HepG2 (cell line): Measurements from ENCODE around the gene PODXL2. TPM values are rescaled to one million over a fixed set of nuclear protein-coding genes. Genes with fewer than 3 reads are reported as not detected.
A peak's percentile ranks its signal among the peaks of the same experiment; 100 is the strongest.

Source experiments
- ETV5 ChIP-seq: IDR thresholded peaks from 2 replicates; pipeline ENCODE4 v1.6.1; 2018; ENCODE audit warnings: missing biosample characterization, missing genetic modification reagents, inconsistent platforms, borderline replicate concordance
- FIP1L1 ChIP-seq: fragments of 200-400 bp; formaldehyde crosslinking; IDR thresholded peaks from 2 replicates; pipeline ENCODE4 v1.6.1; 2018; ENCODE audit warnings: low read depth, mild to moderate bottlenecking, low read length, moderate library complexity, borderline replicate concordance; ENCODE audit not compliant: insufficient read depth
- HMG20A ChIP-seq: IDR thresholded peaks from 2 replicates; pipeline ENCODE4 v1.6.1; 2016; ENCODE audit warnings: borderline replicate concordance
- HOXA3 ChIP-seq: sonication (generic); formaldehyde crosslinking; IDR thresholded peaks from 2 replicates; pipeline ENCODE4 v1.5.0; 2020; ENCODE audit warnings: missing genetic modification reagents
- MED1 ChIP-seq: sonication (generic); formaldehyde crosslinking; IDR thresholded peaks from 2 replicates; pipeline ENCODE4 v1.4.0; 2020; ENCODE audit warnings: missing genetic modification reagents
- MED8 ChIP-seq: sonication (generic); formaldehyde crosslinking; IDR thresholded peaks from 2 replicates; pipeline ENCODE4 v1.8.1; 2023; ENCODE audit warnings: mild to moderate bottlenecking, missing genetic modification reagents; ENCODE audit not compliant: insufficient replicate concordance
- TAF1 ChIP-seq: sonication (generic); formaldehyde crosslinking; IDR thresholded peaks from 2 replicates; pipeline ENCODE4 v1.4.0; 2020; ENCODE audit warnings: missing genetic modification reagents
- TOPORS ChIP-seq: sonication (generic); formaldehyde crosslinking; IDR thresholded peaks from 2 replicates; pipeline ENCODE4 v1.8.0; 2023; ENCODE audit warnings: mild to moderate bottlenecking, missing genetic modification reagents
- U2AF1 ChIP-seq: fragments of 200-400 bp; formaldehyde crosslinking; optimal IDR thresholded peaks from 2 replicates; pipeline ENCODE3; 2017; ENCODE audit warnings: mild to moderate bottlenecking, low read depth, low read length
- ZFP1 ChIP-seq: IDR thresholded peaks from 2 replicates; pipeline ENCODE4 v1.6.1; 2016
- ZFP36 ChIP-seq: fragments of 150-350 bp; IDR thresholded peaks from 2 replicates; pipeline ENCODE4 v1.6.1; 2018; ENCODE audit warnings: borderline replicate concordance, low read length, low read depth; ENCODE audit not compliant: partially characterized antibody
- ZNF180 ChIP-seq: sonication (generic); formaldehyde crosslinking; IDR thresholded peaks from 2 replicates; pipeline ENCODE4 v1.4.0; 2020; ENCODE audit warnings: low read depth, missing genetic modification reagents, borderline replicate concordance
- ZNF234 ChIP-seq: sonication (generic); formaldehyde crosslinking; conservative IDR thresholded peaks from 2 replicates; pipeline ENCODE4 v1.5.1; 2020; ENCODE audit warnings: mild to moderate bottlenecking, missing genetic modification reagents
- ZNF629 ChIP-seq: sonication (generic); formaldehyde crosslinking; conservative IDR thresholded peaks from 2 replicates; pipeline ENCODE4 v1.5.0; 2020; ENCODE audit warnings: missing genetic modification reagents
- ZNF776 ChIP-seq: sonication (generic); formaldehyde crosslinking; IDR thresholded peaks from 2 replicates; pipeline ENCODE4 v1.4.0; 2020; ENCODE audit warnings: mild to moderate bottlenecking, missing genetic modification reagents
- polyA plus RNA-seq, 8 experiments: library from polyadenylated mRNA; depleted of rRNA in 3 of 8; stranded (reverse) in 7 of 8; unstranded in 1 of 8; fragments of >200 nt; fragmentation: Illumina TruSeq in 4 of 8; extraction: Trizol in 4 of 8; gene quantifications; 2 replicates each; pipeline versions ENCODE4 v1.2.1 to v1.2.3, GENCODE V29; 2011 to 2016; ENCODE audit warnings: low read depth in 4 of 8, missing spikeins in 1 of 8, mixed read lengths in 1 of 8; ENCODE audit not compliant: insufficient read depth in 1 of 8
- total RNA-seq, 5 experiments: library from RNA; depleted of rRNA; stranded (reverse); fragments of >200 nt; fragmentation: Illumina TruSeq; extraction: Trizol; gene quantifications; 2 replicates each; pipeline ENCODE4 v1.2.3, GENCODE V29; 2016; ENCODE audit warnings: low read depth in 1 of 5
- TF ChIP-seq, protein P1 (sequence below): sonication (generic); formaldehyde crosslinking; IDR thresholded peaks from 2 replicates; pipeline ENCODE4 v1.4.0; 2020; ENCODE audit warnings: missing genetic modification reagents
- TF ChIP-seq, protein P2 (sequence below): sonication (generic); formaldehyde crosslinking; IDR thresholded peaks from 2 replicates; pipeline ENCODE4 v1.8.1; 2023; ENCODE audit warnings: mild to moderate bottlenecking, inconsistent platforms, moderate library complexity, missing genetic modification reagents, borderline replicate concordance
- TF ChIP-seq, protein P3 (sequence below): sonication (generic); formaldehyde crosslinking; IDR thresholded peaks from 2 replicates; pipeline ENCODE4 v1.4.0; 2020; ENCODE audit warnings: low read depth, mild to moderate bottlenecking, missing genetic modification reagents
- TF ChIP-seq, protein P4 (sequence below): sonication (generic); formaldehyde crosslinking; IDR thresholded peaks from 2 replicates; pipeline ENCODE4 v1.8.0; 2022; ENCODE audit warnings: mild to moderate bottlenecking, missing genetic modification reagents, moderate library complexity
- TF ChIP-seq, protein P5 (sequence below): sonication (generic); formaldehyde crosslinking; IDR thresholded peaks from 2 replicates; pipeline ENCODE4 v1.5.1; 2020; ENCODE audit warnings: missing genetic modification reagents, mild to moderate bottlenecking, borderline replicate concordance

PODXL2 gene
- total and polyA plus RNA-seq, 2 of the 13 experiments (the other 11 are each of a cell fraction or from before 2014, with no cell fraction given): 20.4 to 25.1 TPM

DNA sequence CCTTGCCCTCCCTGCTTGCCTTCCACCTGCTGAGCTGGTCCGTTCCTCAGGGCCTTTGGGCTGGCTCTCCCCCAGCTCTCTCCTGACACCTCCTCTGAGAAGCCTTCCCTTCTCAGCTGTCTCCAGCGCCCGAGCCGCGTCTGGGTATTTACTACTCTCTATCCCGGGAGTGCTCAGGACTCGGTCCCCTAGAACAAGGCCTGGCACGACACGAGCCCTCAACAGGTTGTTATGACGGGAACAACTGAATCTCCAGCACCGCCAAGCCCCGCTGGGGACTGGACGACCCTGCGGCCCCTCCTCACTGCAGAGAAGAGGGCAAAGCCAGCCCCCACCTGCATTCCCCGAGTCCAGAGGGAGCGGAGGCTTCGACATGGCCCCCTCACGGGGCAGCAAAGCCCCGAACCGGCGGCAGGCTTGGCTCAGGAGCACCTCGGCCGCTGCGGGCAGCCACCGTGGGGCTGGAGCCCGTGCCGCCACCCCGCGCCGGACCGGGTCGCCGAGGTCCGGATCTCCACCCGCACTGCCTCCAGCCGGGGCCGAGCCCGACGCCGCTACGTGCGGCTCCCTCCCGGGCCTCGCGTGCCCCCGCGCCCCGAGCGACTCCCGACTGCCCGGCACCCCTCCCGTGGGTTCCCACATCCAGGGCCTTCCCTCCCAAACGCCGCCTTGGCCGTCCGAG, 39.2 kb upstream of the PODXL2 start (continued):
- TF ChIP-seq, protein P1, sequence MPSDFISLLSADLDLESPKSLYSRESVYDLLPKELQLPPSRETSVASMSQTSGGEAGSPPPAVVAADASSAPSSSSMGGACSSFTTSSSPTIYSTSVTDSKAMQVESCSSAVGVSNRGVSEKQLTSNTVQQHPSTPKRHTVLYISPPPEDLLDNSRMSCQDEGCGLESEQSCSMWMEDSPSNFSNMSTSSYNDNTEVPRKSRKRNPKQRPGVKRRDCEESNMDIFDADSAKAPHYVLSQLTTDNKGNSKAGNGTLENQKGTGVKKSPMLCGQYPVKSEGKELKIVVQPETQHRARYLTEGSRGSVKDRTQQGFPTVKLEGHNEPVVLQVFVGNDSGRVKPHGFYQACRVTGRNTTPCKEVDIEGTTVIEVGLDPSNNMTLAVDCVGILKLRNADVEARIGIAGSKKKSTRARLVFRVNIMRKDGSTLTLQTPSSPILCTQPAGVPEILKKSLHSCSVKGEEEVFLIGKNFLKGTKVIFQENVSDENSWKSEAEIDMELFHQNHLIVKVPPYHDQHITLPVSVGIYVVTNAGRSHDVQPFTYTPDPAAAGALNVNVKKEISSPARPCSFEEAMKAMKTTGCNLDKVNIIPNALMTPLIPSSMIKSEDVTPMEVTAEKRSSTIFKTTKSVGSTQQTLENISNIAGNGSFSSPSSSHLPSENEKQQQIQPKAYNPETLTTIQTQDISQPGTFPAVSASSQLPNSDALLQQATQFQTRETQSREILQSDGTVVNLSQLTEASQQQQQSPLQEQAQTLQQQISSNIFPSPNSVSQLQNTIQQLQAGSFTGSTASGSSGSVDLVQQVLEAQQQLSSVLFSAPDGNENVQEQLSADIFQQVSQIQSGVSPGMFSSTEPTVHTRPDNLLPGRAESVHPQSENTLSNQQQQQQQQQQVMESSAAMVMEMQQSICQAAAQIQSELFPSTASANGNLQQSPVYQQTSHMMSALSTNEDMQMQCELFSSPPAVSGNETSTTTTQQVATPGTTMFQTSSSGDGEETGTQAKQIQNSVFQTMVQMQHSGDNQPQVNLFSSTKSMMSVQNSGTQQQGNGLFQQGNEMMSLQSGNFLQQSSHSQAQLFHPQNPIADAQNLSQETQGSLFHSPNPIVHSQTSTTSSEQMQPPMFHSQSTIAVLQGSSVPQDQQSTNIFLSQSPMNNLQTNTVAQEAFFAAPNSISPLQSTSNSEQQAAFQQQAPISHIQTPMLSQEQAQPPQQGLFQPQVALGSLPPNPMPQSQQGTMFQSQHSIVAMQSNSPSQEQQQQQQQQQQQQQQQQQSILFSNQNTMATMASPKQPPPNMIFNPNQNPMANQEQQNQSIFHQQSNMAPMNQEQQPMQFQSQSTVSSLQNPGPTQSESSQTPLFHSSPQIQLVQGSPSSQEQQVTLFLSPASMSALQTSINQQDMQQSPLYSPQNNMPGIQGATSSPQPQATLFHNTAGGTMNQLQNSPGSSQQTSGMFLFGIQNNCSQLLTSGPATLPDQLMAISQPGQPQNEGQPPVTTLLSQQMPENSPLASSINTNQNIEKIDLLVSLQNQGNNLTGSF (CRISPR knock-in tag): no peak
- TF ChIP-seq ETV5 (CRISPR knock-in tag): no peak
- no peak for TF ChIP-seq U2AF1
- no peak for TF ChIP-seq MED8
- TF ChIP-seq ZFP1 (CRISPR knock-in tag): no peak
- no peak for TF ChIP-seq ZNF776
- no peak for TF ChIP-seq FIP1L1
- no peak for TF ChIP-seq HMG20A (CRISPR knock-in tag)
- no peak for TF ChIP-seq TAF1
- TF ChIP-seq, protein P2, sequence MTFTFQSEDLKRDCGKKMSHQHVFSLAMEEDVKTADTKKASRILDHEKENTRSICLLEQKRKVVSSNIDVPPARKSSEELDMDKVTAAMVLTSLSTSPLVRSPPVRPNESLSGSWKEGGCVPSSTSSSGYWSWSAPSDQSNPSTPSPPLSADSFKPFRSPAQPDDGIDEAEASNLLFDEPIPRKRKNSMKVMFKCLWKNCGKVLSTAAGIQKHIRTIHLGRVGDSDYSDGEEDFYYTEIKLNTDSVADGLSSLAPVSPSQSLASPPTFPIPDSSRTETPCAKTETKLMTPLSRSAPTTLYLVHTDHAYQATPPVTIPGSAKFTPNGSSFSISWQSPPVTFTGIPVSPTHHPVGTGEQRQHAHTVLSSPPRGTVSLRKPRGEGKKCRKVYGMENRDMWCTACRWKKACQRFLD: no peak
- TF ChIP-seq TOPORS (CRISPR knock-in tag): no peak
- TF ChIP-seq, protein P3, sequence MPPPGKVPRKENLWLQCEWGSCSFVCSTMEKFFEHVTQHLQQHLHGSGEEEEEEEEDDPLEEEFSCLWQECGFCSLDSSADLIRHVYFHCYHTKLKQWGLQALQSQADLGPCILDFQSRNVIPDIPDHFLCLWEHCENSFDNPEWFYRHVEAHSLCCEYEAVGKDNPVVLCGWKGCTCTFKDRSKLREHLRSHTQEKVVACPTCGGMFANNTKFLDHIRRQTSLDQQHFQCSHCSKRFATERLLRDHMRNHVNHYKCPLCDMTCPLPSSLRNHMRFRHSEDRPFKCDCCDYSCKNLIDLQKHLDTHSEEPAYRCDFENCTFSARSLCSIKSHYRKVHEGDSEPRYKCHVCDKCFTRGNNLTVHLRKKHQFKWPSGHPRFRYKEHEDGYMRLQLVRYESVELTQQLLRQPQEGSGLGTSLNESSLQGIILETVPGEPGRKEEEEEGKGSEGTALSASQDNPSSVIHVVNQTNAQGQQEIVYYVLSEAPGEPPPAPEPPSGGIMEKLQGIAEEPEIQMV (CRISPR knock-in tag): no peak
- no peak for TF ChIP-seq ZNF234
- no peak for TF ChIP-seq ZNF629 (CRISPR knock-in tag)
- TF ChIP-seq, protein P4, sequence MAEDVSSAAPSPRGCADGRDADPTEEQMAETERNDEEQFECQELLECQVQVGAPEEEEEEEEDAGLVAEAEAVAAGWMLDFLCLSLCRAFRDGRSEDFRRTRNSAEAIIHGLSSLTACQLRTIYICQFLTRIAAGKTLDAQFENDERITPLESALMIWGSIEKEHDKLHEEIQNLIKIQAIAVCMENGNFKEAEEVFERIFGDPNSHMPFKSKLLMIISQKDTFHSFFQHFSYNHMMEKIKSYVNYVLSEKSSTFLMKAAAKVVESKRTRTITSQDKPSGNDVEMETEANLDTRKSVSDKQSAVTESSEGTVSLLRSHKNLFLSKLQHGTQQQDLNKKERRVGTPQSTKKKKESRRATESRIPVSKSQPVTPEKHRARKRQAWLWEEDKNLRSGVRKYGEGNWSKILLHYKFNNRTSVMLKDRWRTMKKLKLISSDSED: no peak
- peak; percentile 37 for TF ChIP-seq ZFP36
- TF ChIP-seq ZNF180 (CRISPR knock-in tag): no peak
- TF ChIP-seq HOXA3: no peak
- TF ChIP-seq MED1: no peak
- TF ChIP-seq, protein P5, sequence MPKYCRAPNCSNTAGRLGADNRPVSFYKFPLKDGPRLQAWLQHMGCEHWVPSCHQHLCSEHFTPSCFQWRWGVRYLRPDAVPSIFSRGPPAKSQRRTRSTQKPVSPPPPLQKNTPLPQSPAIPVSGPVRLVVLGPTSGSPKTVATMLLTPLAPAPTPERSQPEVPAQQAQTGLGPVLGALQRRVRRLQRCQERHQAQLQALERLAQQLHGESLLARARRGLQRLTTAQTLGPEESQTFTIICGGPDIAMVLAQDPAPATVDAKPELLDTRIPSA (CRISPR knock-in tag): 0 out of 2 replicates have a peak, but pooled peaks have one; percentile 34
